SK-N-SH (cell line): Measurements from ENCODE around the gene SNN. TPM values are rescaled to one million over a fixed set of nuclear protein-coding genes. Genes with fewer than 3 reads are reported as not detected.

Experiments used
- CTCF ChIA-PET: fragments of 300-600, 350-600 bp; formaldehyde crosslinking; extraction: SDS; loops from one replicate; lab custom pipeline; 2021; lab: Yijun Ruan, JAX
- POLR2A ChIA-PET: fragments of 350-600 bp; sonication (Branson Sonifier 250); formaldehyde crosslinking; extraction: SDS; loops from one replicate; lab custom pipeline; 2020; ENCODE audit warnings: antibody characterized with exemption, inconsistent platforms; lab: Yijun Ruan, JAX
- DNase-seq: peaks from one replicate; pipeline ENCODE4 v3.0.0; 2012
- H2AFZ ChIP-seq: fragments of 200-600 bp; sonication (generic); 2 replicates; pipeline ENCODE4 v1.8.1; 2016; ENCODE audit warnings: antibody characterized with exemption, mild to moderate bottlenecking, low read depth
- H3F3A ChIP-seq: fragments of 200-600 bp; sonication (generic); replicated peaks from 2 replicates; pipeline ENCODE3; 2016; ENCODE audit warnings: antibody characterized with exemption, mild to moderate bottlenecking; ENCODE audit not compliant: insufficient read depth
- H3K27ac ChIP-seq, 2 experiments: fragments of 200-500 bp in 1 of 2; fragments of 200-600 bp in 1 of 2; sonication (Bioruptor generic) in 1 of 2; sonication (generic), shearing (Covaris generic) in 1 of 2; 2 replicates each; pipeline versions ENCODE4 v1.5.1 to v1.6.1; 2014 to 2016; ENCODE audit warnings: low read depth in 2 of 2, inconsistent platforms in 1 of 2, low read length in 1 of 2, mild to moderate bottlenecking in 1 of 2, mixed read lengths in 1 of 2
- H3K27me3 ChIP-seq: fragments of 200-600 bp; sonication (generic), shearing (Covaris generic); 2 replicates; pipeline ENCODE4 v1.6.1; 2016; ENCODE audit warnings: mixed run types; ENCODE audit not compliant: insufficient read depth
- H3K36me3 ChIP-seq, 2 experiments: fragments of 200-500 bp in 1 of 2; fragments of 200-600 bp in 1 of 2; sonication (Bioruptor generic) in 1 of 2; sonication (generic) in 1 of 2; replicated peaks in 1 of 2; 2 replicates each; pipeline versions ENCODE3 to v1.5.1; 2014 to 2016; ENCODE audit warnings: low read length in 1 of 2, mild to moderate bottlenecking in 1 of 2; ENCODE audit not compliant: insufficient read depth in 2 of 2, control insufficient read depth in 1 of 2
- H3K4me1 ChIP-seq, 2 experiments: fragments of 200-500 bp in 1 of 2; fragments of 200-600 bp in 1 of 2; sonication (Bioruptor generic) in 1 of 2; sonication (generic), shearing (Covaris generic) in 1 of 2; 2 replicates each; pipeline versions ENCODE4 v1.5.1 to v1.6.1; 2014 to 2016; ENCODE audit warnings: low read depth in 1 of 2, low read length in 1 of 2, mixed run types in 1 of 2; ENCODE audit not compliant: insufficient read depth in 2 of 2, control insufficient read depth in 1 of 2
- H3K4me2 ChIP-seq: fragments of 200-600 bp; sonication (generic), shearing (Covaris generic); 2 replicates; pipeline ENCODE4 v1.6.1; 2017; ENCODE audit warnings: mixed run types
- H3K4me3 ChIP-seq, 2 experiments: fragments of 200-500 bp in 1 of 2; fragments of 200-600 bp in 1 of 2; sonication (Bioruptor generic) in 1 of 2; sonication (generic), shearing (Covaris generic) in 1 of 2; 2 replicates each; pipeline versions ENCODE4 v1.5.1 to v1.8.1; 2014 to 2016; ENCODE audit warnings: low read depth in 2 of 2, inconsistent platforms in 1 of 2, low read length in 1 of 2, mild to moderate bottlenecking in 1 of 2, mixed read lengths in 1 of 2, moderate library complexity in 1 of 2
- H3K79me2 ChIP-seq: fragments of 200-600 bp; sonication (generic); 2 replicates; pipeline ENCODE4 v1.8.1; 2017; ENCODE audit warnings: mild to moderate bottlenecking; ENCODE audit not compliant: insufficient read depth
- H3K9ac ChIP-seq: fragments of 200-600 bp; sonication (generic); 2 replicates; pipeline ENCODE4 v1.6.1; 2017; ENCODE audit warnings: mixed run types
- H3K9me2 ChIP-seq: fragments of 200-600 bp; sonication (generic); 2 replicates; pipeline ENCODE4 v1.6.1; 2017; ENCODE audit warnings: mixed run types
- H3K9me3 ChIP-seq: fragments of 200-600 bp; sonication (generic); 2 replicates; pipeline ENCODE4 v1.6.1; 2017; ENCODE audit warnings: mixed run types, mild to moderate bottlenecking, moderate library complexity
- H4K20me1 ChIP-seq: fragments of 200-600 bp; sonication (generic); 2 replicates; pipeline ENCODE4 v1.6.1; 2017; ENCODE audit warnings: mild to moderate bottlenecking, mixed run types; ENCODE audit not compliant: insufficient read depth
- CTCF ChIP-seq: fragments of 200-600 bp; sonication (generic); IDR thresholded peaks from 2 replicates; pipeline ENCODE4 v1.6.1; 2017; ENCODE audit warnings: antibody characterized with exemption, mild to moderate bottlenecking, moderate library complexity
- ELF1 ChIP-seq: IDR thresholded peaks from 2 replicates; pipeline ENCODE4 v1.4.0; 2012
- GATA2 ChIP-seq: sonication (generic); formaldehyde crosslinking; IDR thresholded peaks from 2 replicates; pipeline ENCODE4 v1.5.0; 2020; ENCODE audit warnings: mild to moderate bottlenecking, missing genetic modification reagents
- IRF3 ChIP-seq: fragments of 150-350 bp; IDR thresholded peaks from 2 replicates; pipeline ENCODE4 v1.6.1; 2016; ENCODE audit warnings: mild to moderate bottlenecking, low read depth, low read length
- TEAD4 ChIP-seq: IDR thresholded peaks from 2 replicates; pipeline ENCODE4 v1.4.0; 2012; ENCODE audit warnings: mild to moderate bottlenecking, borderline replicate concordance; ENCODE audit not compliant: insufficient read depth
- USF1 ChIP-seq: IDR thresholded peaks from 2 replicates; pipeline ENCODE4 v1.4.0; 2012; ENCODE audit warnings: low read depth, borderline replicate concordance
- USF2 ChIP-seq: fragments of 150-350 bp; IDR thresholded peaks from 2 replicates; pipeline ENCODE4 v1.6.1; 2017; ENCODE audit warnings: antibody characterized with exemption, low read length, low read depth, borderline replicate concordance
- ZBTB33 ChIP-seq: IDR thresholded peaks from 2 replicates; pipeline ENCODE4 v1.4.0; 2012; ENCODE audit warnings: low read depth, borderline replicate concordance
- WGBS: methylation state at CpG from one replicate; pipeline ENCODE4 v1.1.6; 2017; ENCODE audit warnings: low lambda C conversion rate; 5-methylcytosine and 5-hydroxymethylcytosine counted together
- polyA plus RNA-seq, 3 experiments: library from polyadenylated mRNA; depleted of rRNA; stranded (reverse); fragments of >200 nt; gene quantifications; 2 replicates each; pipeline ENCODE4 v1.2.3, GENCODE V29; 2012

Gene SNN
- polyA plus RNA-seq, 1 of the 3 experiments (the other 2 are of a cell fraction) = 15.4 TPM

- no peak for TF ChIP-seq ZBTB33
- no peak for TF ChIP-seq GATA2
- TF ChIP-seq TEAD4 = no peak
- TF ChIP-seq ELF1 = no peak
- TF ChIP-seq CTCF = no peak
- TF ChIP-seq USF1 = no peak
- TF ChIP-seq IRF3 = no peak
- no peak for TF ChIP-seq USF2
- no peaks in the 10 kb centered on the region for H3K36me3 ChIP-seq
- H3K9ac ChIP-seq = peak overlapping the region; percentile 68; the same call in 1 of the 2 replicates
- H3K79me2 ChIP-seq = peaks cover 12% of the 10 kb centered on the region
- peaks cover 8% of the 10 kb centered on the region for H3F3A ChIP-seq
- WGBS = 72% methylated on average over 14 of the region's 22 CpGs
- H3K27me3 ChIP-seq = no peaks in the 10 kb centered on the region
- no peaks in the 10 kb centered on the region for H3K9me3 ChIP-seq
- peaks cover 44% of the 10 kb centered on the region for H4K20me1 ChIP-seq
- CTCF ChIA-PET = interaction anchor here (0.7 to 1.5 kb wide), 4 partner anchors 9 to 45 kb away, joined by 3 to 5 read pairs (median 3); no protein-coding TSS in a partner anchor
- H3K27ac ChIP-seq = no peak overlapping the region
- peak overlapping the region; percentile 90 for H3K4me2 ChIP-seq
- H3K4me3 ChIP-seq = peak overlapping the region; percentile 72 to 76
- H3K9me2 ChIP-seq = no peaks in the 10 kb centered on the region
- DNase-seq = no peak
- H2AFZ ChIP-seq = no peak overlapping the region
- H3K4me1 ChIP-seq = peaks cover 0 to 23% of the 10 kb centered on the region in 2 experiments; a peak in 1 of 4 replicates
- POLR2A ChIA-PET = interaction anchor here (1.1 kb wide), 1 partner anchor 8 kb away, joined by 3 read pairs; no protein-coding TSS in a partner anchor
Observed at GRCh38 chr16:11669380-11670146, 1.3 kb downstream of the SNN start.
